ENCODE data around the gene CREBL2.
"Not testable (repeated sequence)": the region's sequence is repeated elsewhere in the genome, so short reads cannot be mapped to it uniquely, and the experiment has no call there.

The CREBL2 gene

GRCh38 chr12:12599750-12600643 lies 11.7 kb upstream of the CREBL2 start:
- DNase-seq: no peak

GRCh38 chr12:12600659-12601058 lies 11.0 kb upstream of the CREBL2 start:
- no peak for DNase-seq

GRCh38 chr12:12604740-12605139 lies 6.9 kb upstream of the CREBL2 start:
- no peak for DNase-seq

GRCh38 chr12:12606781-12607589 lies 4.7 kb upstream of the CREBL2 start:
- DNase-seq: no peak

DNA sequence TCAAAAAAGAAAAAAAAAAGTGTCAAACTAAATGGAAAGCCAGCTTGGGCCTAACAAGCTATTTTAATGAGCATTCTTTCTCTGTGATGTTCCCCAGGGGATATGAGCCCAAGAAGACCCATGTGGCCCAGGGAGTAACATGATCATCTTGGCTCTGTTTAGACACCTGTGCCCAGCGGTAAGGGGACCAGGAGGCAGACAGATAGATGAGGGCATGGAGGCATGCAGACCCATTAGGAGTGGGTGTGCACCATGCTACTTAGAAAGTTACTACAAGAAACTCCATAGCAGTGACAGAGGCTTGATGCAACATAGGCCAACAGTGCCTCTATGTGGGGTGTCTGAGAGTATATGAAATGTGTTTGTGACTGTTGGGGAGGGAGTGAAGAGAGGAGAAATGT lies 3.1 kb upstream of the CREBL2 start:
- no peak for DNase-seq

DNA sequence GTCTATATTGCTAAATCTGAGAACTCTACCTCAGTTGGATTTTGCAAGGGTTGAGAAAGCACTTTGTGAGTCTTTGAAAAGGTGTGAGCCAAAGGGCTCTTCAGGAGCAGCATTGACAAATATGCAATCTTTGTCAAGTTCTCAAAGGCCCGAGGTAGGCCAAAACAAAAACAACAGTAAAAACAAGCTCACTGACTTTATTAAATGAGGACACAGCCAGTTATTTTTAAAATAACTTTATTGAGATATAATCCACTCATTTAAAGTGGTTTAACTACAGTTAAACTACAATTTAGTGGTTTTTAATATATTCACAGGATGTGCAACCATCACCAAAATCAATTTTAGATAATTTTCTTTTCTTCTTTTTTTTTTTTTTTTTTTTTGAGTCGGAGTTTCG lies 2.0 kb upstream of the CREBL2 start:
- DNase-seq: no peak

DNA sequence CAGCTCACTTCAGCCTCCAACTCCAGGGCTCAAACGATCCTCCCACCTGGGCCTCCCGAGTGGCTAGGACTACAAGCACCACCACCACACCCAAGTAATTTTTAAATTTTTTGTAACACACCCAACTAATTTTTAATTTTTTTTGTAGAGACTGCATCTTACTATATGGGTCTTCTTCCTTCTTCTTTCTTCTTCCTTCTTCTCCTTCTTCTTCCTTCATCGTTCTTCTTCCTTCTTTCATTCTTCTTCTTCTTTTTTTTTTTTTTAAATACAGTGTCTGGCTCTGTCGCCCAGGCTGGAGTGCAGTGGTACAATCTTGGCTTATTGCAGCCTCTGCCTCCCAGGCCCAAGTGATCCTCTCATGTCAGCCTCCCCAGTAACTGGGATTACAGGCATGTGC lies 965 bp upstream of the CREBL2 start:
- no peak for DNase-seq

DNA sequence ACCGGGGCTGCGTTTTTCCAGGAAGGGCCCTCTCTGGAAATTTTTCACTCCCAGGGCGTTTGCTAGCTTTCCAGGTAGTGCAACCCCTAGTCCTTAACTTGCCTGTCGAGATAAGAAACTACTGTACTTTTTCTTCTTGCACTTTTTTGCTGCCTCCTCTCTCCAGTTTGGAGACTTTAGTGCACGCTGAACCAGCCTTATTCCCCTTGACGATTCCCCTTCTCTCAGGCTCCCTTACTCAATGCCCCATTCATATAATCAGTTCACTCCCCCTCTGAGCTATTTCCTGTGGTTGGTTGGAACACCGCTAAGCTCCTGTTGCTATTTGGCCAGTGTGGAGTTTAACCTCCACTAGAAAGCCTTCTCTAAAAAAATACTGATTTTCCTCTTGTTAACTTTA lies 682 bp downstream of the CREBL2 start:
- DNase-seq: no peak

DNA sequence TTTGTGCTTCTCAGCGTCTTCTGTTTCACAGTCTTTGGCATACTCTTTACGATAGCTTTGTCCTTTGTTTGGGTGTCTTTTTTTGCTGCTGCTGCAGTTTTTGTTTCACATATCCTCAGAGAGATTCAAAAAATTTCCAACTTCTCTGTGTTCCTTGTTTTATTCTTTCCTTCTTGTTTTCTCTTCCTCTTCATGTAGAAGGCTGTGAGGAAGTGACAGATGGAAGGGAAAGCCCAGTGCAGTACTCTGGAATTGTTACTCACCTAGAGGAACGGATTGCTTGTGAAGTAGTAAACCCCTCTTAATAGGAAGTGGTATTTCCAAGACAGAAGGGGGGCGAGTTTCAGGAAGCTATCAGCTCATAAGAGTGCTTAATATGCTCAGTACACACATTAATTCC lies 1.7 kb downstream of the CREBL2 start:
- no peak for DNase-seq

GRCh38 chr12:12614342-12614741 lies 2.7 kb downstream of the CREBL2 start:
- no peak for DNase-seq

DNA sequence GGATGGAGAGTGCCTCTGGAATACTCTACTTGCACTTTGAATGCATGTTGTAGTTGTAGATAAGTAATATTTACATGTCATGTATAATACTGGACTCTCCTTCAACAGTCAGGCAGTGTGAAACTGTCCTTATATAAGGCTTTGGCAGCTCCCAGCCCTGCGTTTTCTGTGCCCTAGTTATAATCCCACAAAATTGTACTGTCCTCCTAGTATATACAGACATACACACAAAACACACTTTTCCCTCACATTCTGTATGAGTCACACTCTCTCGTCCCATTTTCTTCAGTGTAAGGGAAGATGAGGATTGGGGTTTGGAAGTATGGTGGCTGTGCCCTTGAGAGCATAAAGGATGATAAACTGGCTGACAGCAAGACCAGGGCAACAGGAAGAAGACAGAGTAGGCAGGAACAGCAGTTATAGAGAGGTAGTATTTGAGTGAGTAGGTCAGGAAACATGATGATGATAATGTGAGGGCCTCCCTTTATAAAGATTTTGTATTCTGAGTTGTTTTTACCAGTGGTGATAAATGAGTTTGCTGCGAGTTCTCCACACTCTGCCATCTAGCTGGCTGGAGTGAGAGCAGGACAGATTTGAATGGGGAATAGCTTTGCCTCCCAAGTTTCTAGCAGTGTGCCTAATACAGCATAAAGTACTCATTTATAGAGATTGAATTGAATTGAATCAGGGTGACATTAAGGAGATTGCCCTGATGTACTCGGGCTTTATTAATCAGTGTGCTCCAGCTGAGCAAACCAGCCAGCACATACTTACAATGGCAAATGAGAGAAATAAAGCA lies 5.0 kb downstream of the CREBL2 start:
- no peak for DNase-seq

DNA sequence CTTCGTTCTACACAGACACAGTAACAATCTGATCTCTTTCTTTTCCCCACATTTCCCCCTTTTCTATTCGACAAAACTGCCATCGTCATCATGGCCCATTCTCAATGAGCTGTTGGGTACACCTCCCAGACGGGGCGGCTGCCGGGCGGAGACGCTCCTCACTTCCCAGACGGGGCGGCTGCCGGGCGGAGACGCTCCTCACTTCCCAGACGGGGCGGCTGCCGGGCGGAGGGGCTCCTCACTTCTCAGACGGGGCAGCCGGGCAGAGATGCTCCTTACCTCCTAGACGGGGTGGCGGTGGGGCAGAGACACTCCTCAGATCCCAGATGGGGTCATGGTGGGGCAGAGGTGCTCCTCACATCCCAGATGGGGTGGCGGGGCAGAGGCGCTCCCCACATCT lies 6.4 kb downstream of the CREBL2 start:
- DNase-seq: not testable (repeated sequence)

DNA sequence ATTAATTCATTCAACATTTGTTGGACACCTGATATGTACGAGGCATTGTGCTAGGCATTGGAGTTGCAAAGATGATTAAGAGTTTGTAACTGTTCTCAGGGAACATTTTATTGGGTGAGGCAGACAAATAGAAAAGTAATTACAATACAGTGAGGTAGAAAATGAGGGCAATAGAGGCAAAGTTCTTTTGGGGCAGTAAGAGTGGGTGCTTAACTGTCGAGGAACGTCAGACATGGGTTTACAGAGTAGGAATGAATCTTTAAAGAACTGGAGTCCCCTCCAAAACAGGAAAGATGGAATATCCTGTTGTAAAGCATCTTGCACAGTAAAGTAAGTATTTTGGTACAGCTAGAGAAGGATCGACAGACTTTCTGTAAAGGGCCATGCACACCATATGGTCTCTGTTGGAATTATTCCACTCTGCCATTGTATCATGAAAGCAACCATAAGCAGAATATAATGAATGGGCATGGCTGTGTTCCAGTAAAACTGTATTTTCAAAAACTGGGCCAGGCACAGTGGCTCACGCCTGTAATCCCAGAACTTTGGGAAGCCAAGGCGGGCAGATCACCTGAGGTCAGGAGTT lies 9.1 kb downstream of the CREBL2 start:
- no peak for DNase-seq

DNA sequence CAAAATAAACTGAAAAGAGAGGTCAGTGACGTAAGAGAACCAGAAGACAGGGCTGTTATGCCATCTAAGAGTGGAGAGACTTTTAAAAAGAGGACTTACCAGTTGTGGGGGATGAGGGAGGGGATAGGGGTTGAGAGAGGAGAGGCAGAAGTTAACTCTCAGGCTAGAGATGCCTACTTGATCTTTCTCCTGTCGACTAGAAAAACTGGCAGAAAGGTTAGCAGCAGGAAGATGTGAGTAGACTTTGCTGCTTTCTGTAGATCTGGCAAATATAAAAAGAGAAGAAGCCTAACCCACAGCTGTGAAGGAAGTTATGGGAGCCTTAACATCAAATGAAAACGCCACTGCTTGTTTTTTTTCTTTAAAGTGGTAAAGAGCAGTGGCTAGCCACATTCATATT lies 10.7 kb downstream of the CREBL2 start:
- no peak for DNase-seq

- DNase-seq: no peak
These were observed 12.9 kb downstream of the CREBL2 start for GRCh38 chr12:12624498-12624992.

GRCh38 chr12:12626471-12626870 lies 14.8 kb downstream of the CREBL2 start:
- no peak for DNase-seq

GRCh38 chr12:12627308-12627827 lies 15.7 kb downstream of the CREBL2 start:
- no peak for DNase-seq

DNA sequence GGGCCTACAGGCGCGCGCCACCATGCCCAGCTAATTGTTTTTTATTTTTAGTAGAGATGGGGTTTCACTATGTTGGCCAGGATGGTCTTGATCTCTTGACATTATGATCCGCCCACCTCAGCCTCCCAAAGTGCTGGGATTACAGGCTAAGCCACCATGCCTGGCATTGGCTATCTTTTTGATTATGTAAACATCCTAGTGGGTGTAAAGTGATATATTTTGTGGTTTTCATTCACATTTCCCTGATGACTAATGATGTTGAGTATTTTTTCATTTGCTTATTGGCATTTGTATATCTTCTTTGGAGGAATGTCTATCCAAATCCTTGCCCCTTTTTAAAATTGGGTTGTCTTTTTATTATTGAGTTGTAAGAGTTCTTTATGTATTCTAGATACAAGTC lies 16.3 kb downstream of the CREBL2 start:
- DNase-seq: no peak

DNA sequence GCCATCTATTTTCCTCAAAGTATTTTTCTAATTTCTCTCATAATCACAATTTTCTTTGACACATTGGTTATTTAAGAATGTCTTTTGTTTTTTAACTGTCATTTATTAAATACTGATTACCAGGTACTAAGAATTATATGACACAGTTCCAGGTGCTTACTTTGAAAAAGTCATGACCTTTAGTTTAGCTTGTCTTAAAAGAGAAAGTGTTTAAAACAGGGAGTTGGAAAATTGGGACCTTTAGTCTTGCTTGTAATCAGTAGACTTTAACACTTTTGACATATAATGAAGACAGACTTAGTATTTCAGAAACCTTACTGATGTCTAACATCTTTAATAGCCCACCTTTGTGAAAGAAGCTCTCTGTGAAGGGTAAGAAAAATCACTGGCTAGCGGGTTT lies 19.2 kb downstream of the CREBL2 start:
- no peak for DNase-seq

DNA sequence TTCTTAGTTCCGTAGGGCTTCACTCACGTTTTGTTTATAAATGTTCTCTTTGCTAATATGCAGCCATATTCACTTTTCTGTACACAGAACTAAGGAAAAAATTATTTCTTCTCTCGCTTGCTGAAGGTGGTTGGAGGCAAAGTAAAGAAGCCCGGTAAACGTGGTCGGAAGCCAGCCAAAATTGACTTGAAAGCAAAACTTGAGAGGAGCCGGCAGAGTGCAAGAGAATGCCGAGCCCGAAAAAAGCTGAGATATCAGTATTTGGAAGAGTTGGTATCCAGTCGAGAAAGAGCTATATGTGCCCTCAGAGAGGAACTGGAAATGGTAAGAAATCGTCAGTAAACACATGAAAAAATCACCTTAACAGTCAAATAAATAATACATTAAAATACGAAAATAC lies 24.0 kb downstream of the CREBL2 start:
- DNase-seq: no peak

- no peak for DNase-seq
These were observed 25.0 kb downstream of the CREBL2 start for GRCh38 chr12:12636641-12637040.

GRCh38 chr12:12639995-12640394 lies 28.3 kb downstream of the CREBL2 start:
- DNase-seq: not testable (repeated sequence)

Data from cortex of kidney (tissue), 1 donor.